ENCODE results near the gene IL26. TPM values are rescaled to one million over a fixed set of nuclear protein-coding genes. Genes with fewer than 3 reads are reported as not detected.

Gene IL26
- total RNA-seq, 6 experiments from 2014 or later: not detected

DNA sequence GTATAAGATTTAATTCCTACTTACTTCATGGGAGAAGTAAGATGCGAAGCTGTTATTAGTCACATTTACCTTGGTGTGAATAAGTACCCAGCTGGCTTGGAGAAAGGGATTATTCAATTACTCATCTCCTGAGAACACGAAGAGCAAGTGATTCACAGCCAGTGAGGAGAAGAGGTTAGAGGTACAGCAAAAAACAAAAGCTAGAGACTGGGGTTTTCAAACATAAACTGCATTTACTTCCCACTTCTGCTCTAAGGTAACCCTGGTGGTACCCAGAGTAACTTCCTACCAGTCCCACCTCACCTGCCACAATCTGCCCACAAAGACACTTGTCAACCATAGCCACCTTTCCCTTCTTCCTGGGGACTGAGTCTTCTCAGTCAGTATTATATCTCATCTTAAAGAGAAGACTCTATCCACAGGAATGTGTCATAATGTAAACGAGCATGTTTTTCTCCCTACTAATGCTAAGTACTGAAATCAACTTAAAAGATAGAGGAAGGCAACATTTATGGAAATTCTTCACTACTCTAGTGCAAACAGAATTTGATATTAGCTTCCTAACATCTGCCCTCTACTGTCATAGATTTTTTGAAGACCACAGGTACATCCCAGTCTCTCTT is 33.8 kb upstream of the IL26 start:
- H3K27ac ChIP-seq: no peak overlapping the region
- 55% methylated on average over 3 of the region's 3 CpGs for WGBS (ENCODE audit: insufficient coverage, low coverage, low lambda C conversion rate, missing lambda C conversion rate)
- no peak for ATAC-seq

DNA sequence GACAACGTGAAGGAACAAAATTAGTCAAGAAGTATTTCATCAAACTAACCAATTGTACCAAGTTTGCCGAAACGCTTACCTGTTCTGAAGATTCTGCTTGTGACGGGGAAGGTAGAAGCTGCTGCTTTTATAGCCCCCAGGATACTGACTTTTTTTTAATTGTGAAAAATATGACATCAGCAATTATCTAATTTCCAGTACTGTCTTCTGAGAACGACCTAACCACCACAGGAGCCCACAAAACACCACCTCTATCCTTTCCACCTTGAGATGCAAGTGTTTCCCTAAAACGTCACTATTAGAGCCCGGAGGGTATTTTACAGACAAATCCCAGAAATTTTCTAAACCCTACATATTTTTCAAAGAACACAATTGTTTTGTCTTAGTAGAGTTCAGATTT is 27.9 kb upstream of the IL26 start, which contains the start of gene IL22:
IL22 (minus strand) TSS at position 101 of the 400 bp plus-strand sequence. CDS start 156 bp downstream, outside the sequence.
- intact Hi-C loops (cut with DNase I): no loop called here
- no peaks in the 10 kb centered on the region for H3K4me1 ChIP-seq
- no peak within 1 kb of the TSS for H3K27ac ChIP-seq
- H3K36me3 ChIP-seq: no peaks in the 10 kb centered on the region
- TF ChIP-seq, protein P1, sequence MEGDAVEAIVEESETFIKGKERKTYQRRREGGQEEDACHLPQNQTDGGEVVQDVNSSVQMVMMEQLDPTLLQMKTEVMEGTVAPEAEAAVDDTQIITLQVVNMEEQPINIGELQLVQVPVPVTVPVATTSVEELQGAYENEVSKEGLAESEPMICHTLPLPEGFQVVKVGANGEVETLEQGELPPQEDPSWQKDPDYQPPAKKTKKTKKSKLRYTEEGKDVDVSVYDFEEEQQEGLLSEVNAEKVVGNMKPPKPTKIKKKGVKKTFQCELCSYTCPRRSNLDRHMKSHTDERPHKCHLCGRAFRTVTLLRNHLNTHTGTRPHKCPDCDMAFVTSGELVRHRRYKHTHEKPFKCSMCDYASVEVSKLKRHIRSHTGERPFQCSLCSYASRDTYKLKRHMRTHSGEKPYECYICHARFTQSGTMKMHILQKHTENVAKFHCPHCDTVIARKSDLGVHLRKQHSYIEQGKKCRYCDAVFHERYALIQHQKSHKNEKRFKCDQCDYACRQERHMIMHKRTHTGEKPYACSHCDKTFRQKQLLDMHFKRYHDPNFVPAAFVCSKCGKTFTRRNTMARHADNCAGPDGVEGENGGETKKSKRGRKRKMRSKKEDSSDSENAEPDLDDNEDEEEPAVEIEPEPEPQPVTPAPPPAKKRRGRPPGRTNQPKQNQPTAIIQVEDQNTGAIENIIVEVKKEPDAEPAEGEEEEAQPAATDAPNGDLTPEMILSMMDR (IDR thresholded peaks at IDR 0.05): no peak
- TF ChIP-seq POLR2A (IDR thresholded peaks at IDR 0.05): no peak
- WGBS (ENCODE audit: insufficient coverage, low coverage, low lambda C conversion rate, missing lambda C conversion rate): 65% methylated on average over 7 of the region's 7 CpGs
- DNase-seq (no peak), ATAC-seq (no peak)
- no peak within 1 kb of the TSS for H3K4me3 ChIP-seq
- no peaks in the 10 kb centered on the region for H3K9me3 ChIP-seq
- H3K27me3 ChIP-seq: no peaks in the 10 kb centered on the region

More for the DNA sequence above, 33.8 kb upstream of the IL26 start:
- no peak overlapping the region for H3K4me3 ChIP-seq
- no peaks in the 10 kb centered on the region for H3K36me3 ChIP-seq
- no peaks in the 10 kb centered on the region for H3K27me3 ChIP-seq
- intact Hi-C loops (cut with DNase I): no loop called here
- H3K4me1 ChIP-seq: no peaks in the 10 kb centered on the region
- no peaks in the 10 kb centered on the region for H3K9me3 ChIP-seq
- no peak for DNase-seq
- TF ChIP-seq, protein P1 (IDR thresholded peaks at IDR 0.05): no peak
- no peak for TF ChIP-seq POLR2A (IDR thresholded peaks at IDR 0.05)

DNA sequence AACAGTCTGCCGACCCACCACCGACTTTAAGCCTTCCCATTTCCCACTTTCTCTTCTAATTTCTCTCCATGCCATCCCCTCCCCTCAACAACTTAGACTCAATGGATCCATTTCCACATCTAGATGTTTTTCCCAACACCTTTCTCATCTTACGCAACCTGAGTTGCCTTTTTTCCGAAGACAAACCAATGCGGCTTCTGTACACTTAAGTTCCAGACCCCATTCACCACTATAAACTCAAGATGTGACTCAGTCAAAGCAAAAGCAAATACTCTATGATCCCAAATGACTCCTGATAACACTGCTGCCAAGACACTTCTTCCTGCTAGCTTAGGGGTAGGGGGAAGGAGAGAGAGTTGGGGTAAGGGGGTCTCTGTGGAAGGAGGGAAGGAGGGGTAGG is 26.5 kb upstream of the IL26 start:
- ATAC-seq: no peak
- Histone ChIP-seq H3K4me1 (no peaks in the 10 kb centered on the region), H3K27me3 (no peaks in the 10 kb centered on the region), H3K4me3 (no peak overlapping the region), H3K36me3 (no peaks in the 10 kb centered on the region), H3K9me3 (no peaks in the 10 kb centered on the region), H3K27ac (no peak overlapping the region)
- TF ChIP-seq POLR2A (IDR thresholded peaks at IDR 0.05): no peak
- TF ChIP-seq, protein P1 (IDR thresholded peaks at IDR 0.05): no peak
- DNase-seq: no peak
- 78% methylated on average over 5 of the region's 5 CpGs for WGBS (ENCODE audit: insufficient coverage, low coverage, low lambda C conversion rate, missing lambda C conversion rate)
- intact Hi-C loops (cut with DNase I): no loop called here

DNA sequence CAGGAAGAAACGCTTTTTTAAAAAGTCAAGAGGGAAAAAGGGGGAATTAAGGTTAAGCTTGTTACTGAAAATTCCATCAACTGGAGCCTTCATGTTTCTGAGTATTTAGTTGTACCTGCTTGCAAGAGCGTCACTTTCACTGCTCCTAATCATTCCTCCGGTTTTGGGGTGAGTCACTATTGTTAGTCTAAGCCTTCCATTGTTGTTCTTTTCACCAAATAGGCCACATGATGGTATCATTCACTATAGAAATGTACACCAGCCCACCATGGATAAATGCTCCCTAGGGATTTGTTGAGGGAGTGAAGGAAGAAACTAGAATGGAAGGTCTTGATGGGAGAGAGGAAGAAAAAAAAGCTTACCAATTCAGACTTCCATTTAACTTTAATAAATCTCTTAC is 24.8 kb upstream of the IL26 start:
- 48% methylated on average over 3 of the region's 3 CpGs for WGBS (ENCODE audit: insufficient coverage, low coverage, low lambda C conversion rate, missing lambda C conversion rate)
- TF ChIP-seq, protein P1 (IDR thresholded peaks at IDR 0.05): no peak
- TF ChIP-seq POLR2A (IDR thresholded peaks at IDR 0.05): no peak
- no peak overlapping the region for H3K27ac ChIP-seq

More for the DNA sequence above, 24.8 kb upstream of the IL26 start:
- H3K36me3 ChIP-seq: no peaks in the 10 kb centered on the region
- ATAC-seq (no peak), DNase-seq (no peak)
- H3K9me3 ChIP-seq: no peaks in the 10 kb centered on the region
- H3K27me3 ChIP-seq: no peaks in the 10 kb centered on the region
- no peak overlapping the region for H3K4me3 ChIP-seq
- intact Hi-C loops (cut with DNase I): no loop called here
- no peaks in the 10 kb centered on the region for H3K4me1 ChIP-seq

Data from right lobe of liver (tissue), 6 donors.